GM19467 (cell line): ENCODE results near the gene TMEM255B.

Experiments used
- ATAC-seq: cut with Tn5 transposase; IDR thresholded peaks from one replicate; pipeline ENCODE4 v1.9.1; 2021; ENCODE audit warnings: mild to moderate bottlenecking, moderate library complexity; ENCODE audit not compliant: unreplicated experiment

Gene TMEM255B

GRCh38 chr13:113845055-113845454 lies 86.0 kb downstream of the TMEM255B start:
- no peak for ATAC-seq

DNA sequence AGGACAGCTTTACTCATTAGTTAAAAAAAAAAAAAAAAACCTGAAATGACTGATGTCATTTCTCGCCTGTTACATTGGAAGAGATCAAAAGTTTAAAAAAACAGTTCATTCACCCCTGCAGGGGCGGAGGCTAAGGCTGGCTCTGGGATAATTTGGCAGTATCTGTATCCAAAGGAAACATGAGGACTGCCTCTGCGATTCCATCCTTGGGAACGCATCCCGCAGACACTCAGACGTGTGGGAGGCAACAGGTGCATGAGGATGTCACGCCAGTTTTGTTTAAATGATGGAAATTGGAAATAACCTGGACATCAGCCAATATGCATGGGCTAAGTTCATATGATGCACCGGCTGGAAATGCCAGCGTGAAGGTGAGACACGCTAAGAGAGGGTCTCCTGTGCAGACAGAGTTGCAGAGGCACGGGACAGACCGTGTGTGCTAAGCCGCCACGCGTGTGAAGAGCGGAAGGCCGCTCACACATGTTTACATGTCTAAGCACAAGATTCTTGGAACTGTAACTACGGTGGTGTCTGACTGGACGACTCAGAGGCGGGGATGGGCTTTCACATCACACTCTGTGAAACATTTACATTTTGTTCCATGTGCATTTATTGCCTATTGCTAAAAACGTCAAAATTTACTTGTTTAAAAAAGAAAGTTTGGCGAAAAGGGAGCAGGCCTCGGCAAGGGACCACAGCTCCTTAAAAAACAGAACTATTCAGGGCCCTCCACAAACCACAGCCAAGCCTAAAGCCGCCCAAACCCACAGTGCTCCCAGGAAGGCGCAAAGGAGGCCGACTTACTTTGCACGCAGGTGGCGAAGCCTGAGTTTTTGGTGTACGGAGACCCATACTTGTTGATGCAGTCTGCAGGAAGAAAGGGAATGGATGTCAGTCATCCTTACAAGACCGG lies 87.0 kb downstream of the TMEM255B start:
- ATAC-seq = no peak

GRCh38 chr13:113846636-113847318 lies 87.8 kb downstream of the TMEM255B start:
- ATAC-seq = no peak

DNA sequence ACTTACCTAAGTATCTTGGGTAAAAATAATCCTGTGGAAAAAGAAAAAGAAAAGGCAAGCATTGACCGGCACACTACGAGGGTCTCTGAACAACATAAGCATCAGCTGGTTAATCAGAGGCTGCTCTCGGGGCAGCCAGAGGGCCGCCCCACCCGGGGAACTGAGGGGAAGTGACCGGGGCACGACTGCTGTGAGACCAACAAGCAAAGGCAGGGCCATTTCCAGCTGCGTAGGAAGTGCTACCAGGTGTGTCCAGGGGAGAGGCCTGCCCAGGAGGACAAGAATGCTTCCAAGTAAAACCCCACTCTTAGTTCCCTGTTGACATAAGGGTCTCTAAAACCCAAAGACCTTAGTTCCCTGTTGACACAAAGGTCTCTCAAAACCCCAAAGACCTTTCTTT lies 89.0 kb downstream of the TMEM255B start:
- ATAC-seq = no peak

- no peak for ATAC-seq
Measured at GRCh38 chr13:113848431-113849260, 89.6 kb downstream of the TMEM255B start.

- ATAC-seq = no peak
Measured at GRCh38 chr13:113849546-113849945, 90.5 kb downstream of the TMEM255B start.

DNA sequence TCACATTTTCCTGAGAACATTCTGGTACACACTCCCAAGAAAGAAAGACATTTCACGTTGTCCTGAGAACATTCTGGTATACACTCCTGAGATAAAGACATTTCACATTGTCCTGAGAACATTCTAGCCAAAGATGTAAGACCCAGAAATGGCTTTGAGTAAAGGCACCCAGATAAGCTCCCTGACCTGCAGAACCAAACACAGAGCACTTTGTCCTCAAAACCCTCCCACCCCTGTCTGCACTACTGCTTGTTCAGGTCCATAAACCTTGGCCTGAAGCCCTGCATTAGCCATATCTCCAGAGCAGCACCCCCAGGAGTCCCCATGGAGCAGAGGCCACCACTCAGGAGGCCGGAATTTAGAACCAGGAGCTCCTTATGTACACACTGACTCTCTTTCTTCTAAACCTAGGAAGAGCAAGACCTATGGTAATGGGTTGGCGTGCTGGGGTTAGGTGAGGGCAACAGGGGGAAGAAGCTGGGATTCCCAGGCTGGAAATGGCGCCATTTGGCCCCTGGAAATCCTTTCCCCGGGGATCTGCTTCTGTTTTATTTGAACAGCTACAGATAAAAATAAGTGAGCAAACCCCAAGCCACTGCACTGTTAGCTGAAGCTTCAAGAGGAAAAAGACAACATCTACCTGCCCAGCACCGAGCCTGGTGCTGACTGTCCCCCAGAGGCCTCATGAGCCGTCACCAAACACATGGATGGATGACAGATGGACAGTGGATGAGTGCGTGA lies 91.1 kb downstream of the TMEM255B start:
- ATAC-seq = no peak

- no peak for ATAC-seq
Measured at GRCh38 chr13:113850722-113851479, 91.9 kb downstream of the TMEM255B start.

DNA sequence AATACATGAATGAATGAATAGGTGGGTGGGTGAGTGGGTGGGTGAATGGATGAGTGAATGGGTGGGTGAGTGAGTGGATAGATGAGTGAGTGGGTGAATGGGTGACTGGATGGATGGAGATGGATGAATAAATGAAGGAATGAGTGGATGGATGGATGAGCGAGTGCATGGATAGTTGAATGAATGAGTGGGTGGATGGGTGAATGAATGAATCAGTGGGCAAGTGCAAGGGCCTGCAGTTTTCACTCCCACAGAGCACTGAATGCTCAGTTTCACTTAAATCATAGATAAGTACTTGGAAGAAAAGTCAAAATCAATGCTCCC lies 92.4 kb downstream of the TMEM255B start:
- no peak for ATAC-seq

DNA sequence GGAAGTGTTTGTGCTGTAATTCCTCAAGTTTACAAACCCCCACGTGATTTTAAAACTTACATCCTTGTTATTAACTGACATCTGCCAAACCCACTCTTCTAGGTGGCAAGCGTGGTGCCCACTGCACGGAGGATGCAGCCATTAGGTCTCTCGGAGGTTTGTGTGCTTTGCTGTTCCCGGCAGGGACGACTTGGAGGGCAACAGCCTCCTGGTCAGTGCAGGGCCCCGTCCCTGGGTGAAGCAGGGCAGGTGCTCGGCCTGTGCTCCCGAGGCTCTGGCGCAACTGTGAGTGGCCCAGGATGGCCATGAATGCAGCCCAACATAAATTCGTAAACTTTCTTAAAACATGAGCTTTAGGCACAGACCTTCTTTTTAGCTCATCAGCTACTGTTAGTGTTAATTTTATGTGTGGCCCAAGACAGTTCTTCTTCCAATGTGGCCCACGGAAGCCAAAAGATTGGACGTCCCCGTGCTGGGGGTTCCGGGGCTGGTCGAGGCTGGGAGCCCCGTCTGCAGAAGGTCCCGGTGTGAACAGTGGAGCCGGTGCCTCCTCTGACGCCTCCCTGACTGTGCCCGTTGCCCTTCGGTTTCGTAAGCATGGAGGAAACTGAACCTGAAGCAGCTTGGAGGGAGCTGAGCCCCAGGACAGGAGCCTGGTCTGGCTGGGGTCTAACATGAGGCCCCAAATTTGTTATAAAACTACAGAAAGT lies 93.0 kb downstream of the TMEM255B start:
- no peak for ATAC-seq

DNA sequence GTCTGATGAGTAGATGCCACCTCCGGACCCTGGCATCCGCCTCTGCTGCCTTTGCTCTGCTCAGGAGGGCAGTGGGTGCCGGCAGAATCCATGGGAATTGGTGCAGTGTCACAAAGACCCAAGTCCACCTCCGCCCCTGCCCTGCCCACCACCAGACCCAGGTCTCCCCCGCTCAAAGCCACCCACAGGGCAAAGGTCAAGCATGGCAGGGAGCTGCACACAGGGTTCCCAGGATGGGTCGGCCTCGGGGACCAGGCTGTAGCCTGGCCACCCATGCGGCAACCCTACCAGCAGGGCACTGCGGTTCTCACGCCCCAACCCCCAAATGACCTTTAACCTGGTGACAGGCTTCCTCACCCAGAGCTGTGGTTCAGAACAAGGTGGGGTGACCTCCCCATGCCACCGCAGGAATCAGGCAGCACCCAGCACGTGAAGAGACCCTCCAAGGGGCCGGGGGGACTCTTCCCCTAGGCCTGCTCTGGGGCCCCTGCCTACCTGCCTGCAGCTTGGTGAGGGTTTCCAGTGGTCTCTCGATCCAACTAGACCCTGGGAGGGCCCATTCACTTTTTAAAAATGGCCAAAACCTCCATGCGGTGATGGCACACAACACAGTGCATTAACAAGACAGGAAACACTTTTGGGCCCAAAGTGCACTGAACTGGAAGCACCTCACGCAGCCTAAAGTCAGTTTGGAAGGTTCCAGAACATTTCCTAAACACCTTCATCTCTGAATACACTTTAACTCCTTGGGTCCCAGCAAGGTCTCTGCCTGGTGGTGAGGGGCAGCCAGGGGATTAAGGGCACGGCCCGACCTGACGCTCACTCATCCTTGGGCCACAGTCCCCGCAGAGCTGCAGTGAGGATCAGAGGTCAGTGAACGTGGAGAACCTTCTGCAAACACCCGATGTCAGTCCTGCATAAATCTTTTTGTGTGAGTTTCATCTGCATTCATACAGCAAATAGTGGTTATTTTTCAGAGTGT lies 93.8 kb downstream of the TMEM255B start:
- ATAC-seq = no peak

- ATAC-seq = no peak
Measured at GRCh38 chr13:113853518-113854237, 94.7 kb downstream of the TMEM255B start.

GRCh38 chr13:113854238-113855011 lies 95.4 kb downstream of the TMEM255B start:
- no peak for ATAC-seq

- no peak for ATAC-seq
Measured at GRCh38 chr13:113855012-113855921, 96.2 kb downstream of the TMEM255B start.

DNA sequence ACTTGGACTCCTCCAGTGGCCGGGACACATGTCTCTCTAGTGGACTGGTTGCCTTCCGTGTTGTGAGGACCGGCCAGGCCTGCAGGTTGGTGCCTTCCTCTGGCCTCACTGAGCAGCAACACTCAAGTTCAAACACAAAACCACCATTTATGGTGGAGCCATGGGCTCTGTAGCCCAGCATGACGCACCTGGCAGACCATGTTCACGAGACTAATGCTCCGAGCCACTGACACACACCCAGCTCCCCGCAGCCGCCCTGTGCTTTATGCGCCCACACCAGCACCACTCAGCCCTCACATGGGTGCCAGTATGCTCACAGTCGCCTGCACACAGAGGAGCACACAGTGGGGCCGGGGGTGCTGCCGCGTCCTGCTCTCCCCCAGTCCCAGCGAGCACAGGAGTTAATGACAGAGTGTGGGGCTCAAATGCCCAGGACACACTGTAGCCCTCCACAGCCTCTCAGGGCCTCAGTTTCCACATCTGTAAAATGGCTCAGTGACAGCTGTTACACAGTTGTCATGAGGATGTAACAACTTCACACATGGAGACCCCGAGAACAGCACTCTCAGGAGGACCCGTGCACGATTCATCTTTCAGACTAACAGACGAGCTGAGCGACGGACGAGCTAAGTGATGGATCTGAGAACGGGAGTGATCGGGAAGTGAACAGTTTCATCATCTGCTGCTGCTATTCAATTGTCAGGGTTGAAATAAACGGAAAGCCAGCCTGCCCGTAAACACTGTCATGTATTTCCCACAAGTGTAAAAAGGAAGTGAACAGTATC lies 97.1 kb downstream of the TMEM255B start:
- no peak for ATAC-seq
